ENCODE data around the gene CALML5.

The CALML5 gene

DNA sequence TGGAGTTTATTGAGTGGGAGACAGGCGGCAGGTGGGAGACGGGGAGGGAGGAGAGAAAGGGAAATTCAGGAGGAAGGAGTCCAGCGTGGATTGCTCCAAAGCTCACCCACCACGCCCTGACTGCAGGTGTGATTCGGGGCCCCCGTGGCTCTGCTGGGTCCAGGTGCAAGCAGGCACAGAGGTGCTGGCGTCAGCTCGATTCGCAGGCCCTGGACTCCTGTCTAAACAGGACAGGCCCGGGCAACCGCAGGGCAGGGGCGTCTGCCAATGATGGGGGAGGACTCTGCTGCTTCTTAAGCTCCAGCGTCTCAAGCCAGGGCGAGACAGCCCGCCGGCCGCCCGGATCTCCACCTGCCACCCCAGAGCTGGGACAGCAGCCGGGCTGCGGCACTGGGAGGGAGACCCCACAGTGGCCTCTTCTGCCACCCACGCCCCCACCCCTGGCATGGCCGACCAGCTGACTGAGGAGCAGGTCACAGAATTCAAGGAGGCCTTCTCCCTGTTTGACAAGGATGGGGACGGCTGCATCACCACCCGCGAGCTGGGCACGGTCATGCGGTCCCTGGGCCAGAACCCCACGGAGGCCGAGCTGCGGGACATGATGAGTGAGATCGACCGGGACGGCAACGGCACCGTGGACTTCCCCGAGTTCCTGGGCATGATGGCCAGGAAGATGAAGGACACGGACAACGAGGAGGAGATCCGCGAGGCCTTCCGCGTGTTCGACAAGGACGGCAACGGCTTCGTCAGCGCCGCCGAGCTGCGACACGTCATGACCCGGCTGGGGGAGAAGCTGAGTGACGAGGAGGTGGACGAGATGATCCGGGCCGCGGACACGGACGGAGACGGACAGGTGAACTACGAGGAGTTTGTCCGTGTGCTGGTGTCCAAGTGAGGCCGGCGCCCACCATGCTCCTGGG lies 25.5 kb upstream of the CALML5 start, which contains the start of gene CALML3:
Gene CALML3 (plus strand): TSS at position 321 of the 920 bp plus-strand sequence. CDS start 125 bp downstream, at position 446.
- TF ChIP-seq, protein P1, sequence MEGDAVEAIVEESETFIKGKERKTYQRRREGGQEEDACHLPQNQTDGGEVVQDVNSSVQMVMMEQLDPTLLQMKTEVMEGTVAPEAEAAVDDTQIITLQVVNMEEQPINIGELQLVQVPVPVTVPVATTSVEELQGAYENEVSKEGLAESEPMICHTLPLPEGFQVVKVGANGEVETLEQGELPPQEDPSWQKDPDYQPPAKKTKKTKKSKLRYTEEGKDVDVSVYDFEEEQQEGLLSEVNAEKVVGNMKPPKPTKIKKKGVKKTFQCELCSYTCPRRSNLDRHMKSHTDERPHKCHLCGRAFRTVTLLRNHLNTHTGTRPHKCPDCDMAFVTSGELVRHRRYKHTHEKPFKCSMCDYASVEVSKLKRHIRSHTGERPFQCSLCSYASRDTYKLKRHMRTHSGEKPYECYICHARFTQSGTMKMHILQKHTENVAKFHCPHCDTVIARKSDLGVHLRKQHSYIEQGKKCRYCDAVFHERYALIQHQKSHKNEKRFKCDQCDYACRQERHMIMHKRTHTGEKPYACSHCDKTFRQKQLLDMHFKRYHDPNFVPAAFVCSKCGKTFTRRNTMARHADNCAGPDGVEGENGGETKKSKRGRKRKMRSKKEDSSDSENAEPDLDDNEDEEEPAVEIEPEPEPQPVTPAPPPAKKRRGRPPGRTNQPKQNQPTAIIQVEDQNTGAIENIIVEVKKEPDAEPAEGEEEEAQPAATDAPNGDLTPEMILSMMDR (IDR thresholded peaks at IDR 0.05; ENCODE audit: extremely low read depth, insufficient read depth, missing control alignments), result no peak
- no peak for DNase-seq (ENCODE audit: low spot score)
- in situ Hi-C loops (cut with MboI; ENCODE audit: low pct_unique_long_range_greater_than_20kb, low sequenced_read_pairs, unreplicated experiment), result no loop called here

DNA sequence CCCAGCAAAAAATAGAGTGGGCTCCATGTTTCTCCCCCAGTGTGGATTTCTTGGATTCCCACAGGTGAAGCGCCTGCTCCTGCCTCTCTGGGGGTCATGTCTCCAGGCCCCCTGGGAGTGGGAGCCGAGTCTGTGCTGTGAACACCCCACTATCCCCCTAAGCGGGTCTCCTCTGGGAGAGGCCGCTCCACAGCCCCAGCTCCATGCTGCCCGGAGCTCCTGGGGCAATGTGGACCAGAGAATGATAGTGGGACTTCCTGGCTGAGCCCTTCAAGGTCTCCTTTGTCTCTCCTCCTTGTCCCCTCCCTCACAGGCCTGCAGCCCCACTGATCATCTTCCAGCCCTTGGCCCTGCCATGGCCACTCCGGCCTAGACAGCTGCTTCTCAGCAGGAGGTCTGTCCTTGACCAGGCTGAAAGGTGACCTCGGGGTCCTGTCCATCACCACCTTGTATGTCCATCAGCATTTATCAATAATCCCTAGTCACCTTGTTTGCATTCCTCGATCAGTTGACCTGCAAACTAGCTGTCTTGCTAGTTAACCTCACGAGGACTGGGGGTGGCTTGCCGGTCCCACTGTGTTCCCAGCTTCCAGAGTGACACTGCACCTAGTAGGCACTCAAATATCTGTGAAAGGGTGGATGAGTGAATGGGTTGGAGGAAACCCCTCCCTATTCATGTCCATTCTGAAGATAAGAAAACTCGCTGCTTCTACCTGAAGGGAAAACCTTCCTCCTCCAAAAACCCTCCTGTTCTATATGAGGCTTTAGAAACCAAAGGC lies 24.6 kb upstream of the CALML5 start:
- no peak for DNase-seq (ENCODE audit: low spot score)
- TF ChIP-seq, protein P1 (IDR thresholded peaks at IDR 0.05; ENCODE audit: extremely low read depth, insufficient read depth, missing control alignments), result no peak
- in situ Hi-C loops (cut with MboI; ENCODE audit: low pct_unique_long_range_greater_than_20kb, low sequenced_read_pairs, unreplicated experiment), result no loop called here

DNA sequence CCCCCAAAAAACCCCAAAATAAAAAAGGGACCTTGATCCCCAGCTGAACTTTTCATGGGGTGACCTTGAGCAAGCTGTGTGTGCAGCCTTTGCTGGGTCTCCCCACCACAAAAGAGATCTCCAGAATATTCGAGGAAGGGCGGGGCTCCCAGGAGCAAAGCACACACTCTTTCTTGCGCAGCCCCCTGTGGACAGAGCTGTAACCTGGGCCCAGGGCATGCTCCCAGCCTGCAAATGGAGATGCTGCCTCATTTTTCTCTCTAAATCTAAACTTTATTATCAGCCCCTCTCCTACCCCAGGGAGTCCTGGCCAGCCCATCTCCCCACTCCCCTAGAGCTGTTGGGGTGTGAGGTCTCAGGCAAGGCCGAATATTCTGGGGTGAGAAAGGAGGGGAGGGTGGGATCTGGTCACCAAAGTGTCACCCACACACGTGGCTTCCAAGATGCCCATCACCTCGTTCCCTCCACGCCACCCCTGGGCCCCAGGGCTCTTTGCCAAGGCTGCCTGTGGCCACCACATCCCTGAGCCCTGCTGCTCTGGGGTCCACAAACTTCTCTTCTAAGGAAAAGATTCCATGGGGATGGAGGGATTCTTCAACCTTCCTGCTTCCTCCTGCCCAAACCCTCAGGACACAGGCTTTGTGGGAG lies 23.7 kb upstream of the CALML5 start:
- DNase-seq (ENCODE audit: low spot score), result no peak
- TF ChIP-seq, protein P1 (IDR thresholded peaks at IDR 0.05; ENCODE audit: extremely low read depth, insufficient read depth, missing control alignments), result no peak
- in situ Hi-C loops (cut with MboI; ENCODE audit: low pct_unique_long_range_greater_than_20kb, low sequenced_read_pairs, unreplicated experiment), result no loop called here

DNA sequence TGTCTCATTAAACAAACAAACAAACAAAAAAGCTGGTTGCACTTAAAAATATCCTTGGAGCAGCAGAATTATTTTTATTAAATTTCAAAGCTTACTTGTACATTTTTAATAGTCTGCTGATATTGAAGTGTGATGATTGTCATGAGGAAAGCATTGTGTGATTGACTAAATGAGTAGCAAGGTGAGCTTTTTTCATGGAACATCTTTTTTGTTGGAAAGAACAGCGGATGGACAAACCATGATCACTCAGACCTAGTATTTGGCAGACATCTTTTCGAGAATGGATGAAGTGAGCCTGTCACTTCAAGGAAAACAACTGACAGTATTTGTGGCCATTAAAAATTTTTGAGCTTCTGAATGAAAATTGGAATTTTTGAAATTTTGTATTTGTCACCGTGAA lies 19.7 kb upstream of the CALML5 start:
- no peak for DNase-seq (ENCODE audit: low spot score)
- in situ Hi-C loops (cut with MboI; ENCODE audit: low pct_unique_long_range_greater_than_20kb, low sequenced_read_pairs, unreplicated experiment), result no loop called here
- TF ChIP-seq, protein P1 (IDR thresholded peaks at IDR 0.05; ENCODE audit: extremely low read depth, insufficient read depth, missing control alignments), result no peak

DNA sequence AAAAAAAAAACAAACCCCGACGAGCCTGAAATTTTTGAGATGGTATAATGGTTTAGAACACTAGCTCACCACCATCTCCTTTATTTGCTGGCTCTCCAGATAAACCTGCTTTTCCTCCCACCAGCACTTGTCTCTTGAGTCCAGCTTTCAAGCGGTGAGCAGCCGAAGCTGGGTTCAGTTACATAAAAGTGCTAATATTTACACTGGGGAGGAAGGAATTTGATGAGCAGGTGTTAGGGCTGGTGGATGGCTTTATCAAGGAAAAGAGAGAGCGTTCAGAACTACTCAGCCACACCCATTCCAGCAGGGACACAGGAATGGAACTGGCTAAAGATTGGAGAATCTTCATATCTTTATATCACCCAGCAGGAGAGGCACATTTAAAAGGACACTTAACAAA lies 18.8 kb upstream of the CALML5 start:
- in situ Hi-C loops (cut with MboI; ENCODE audit: low pct_unique_long_range_greater_than_20kb, low sequenced_read_pairs, unreplicated experiment), result no loop called here
- no peak for DNase-seq (ENCODE audit: low spot score)
- TF ChIP-seq, protein P1 (IDR thresholded peaks at IDR 0.05; ENCODE audit: extremely low read depth, insufficient read depth, missing control alignments), result no peak

DNA sequence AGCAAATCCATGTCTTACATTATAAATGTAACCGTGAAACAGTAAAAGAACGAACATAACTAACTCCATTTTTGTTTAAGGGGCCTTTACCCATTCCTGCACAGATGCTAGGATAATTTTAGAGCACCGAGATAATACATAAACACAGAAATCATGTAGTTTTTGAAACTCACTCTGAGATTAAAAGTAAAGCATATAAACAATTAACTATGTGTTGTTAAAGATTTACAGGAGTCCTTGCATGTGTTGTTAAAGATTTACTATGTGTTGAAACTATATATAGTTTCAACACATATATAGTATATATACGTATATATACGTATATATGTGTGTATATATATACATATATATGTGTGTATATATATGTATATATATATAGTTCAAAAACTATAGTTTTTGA lies 18.2 kb upstream of the CALML5 start:
- TF ChIP-seq, protein P1 (IDR thresholded peaks at IDR 0.05; ENCODE audit: extremely low read depth, insufficient read depth, missing control alignments), result no peak
- DNase-seq (ENCODE audit: low spot score), result no peak
- in situ Hi-C loops (cut with MboI; ENCODE audit: low pct_unique_long_range_greater_than_20kb, low sequenced_read_pairs, unreplicated experiment), result no loop called here

Measured in GM13977 (cell line).